ENCODE data around the gene GSTA4.

GSTA4 gene

GRCh38 chr6:52995089-52995912 is at the start of gene GSTA4:
TSS of gene GSTA4 (minus strand) at chr6:52995284. CDS start at chr6:52994243, 1,041 bp downstream.
- DNase-seq: peak; percentile 77 to 85

GRCh38 chr6:53044572-53044971 is 49.5 kb upstream of the GSTA4 start:
- DNase-seq: no peak

- DNase-seq: no peak
Measured at GRCh38 chr6:53044071-53044470, 49.0 kb upstream of the GSTA4 start.

- no peak for DNase-seq
Measured at GRCh38 chr6:53043581-53043980, 48.5 kb upstream of the GSTA4 start.

GRCh38 chr6:53042112-53042511 is 47.0 kb upstream of the GSTA4 start:
- DNase-seq: no peak

- no peak for DNase-seq
Measured at GRCh38 chr6:53041356-53041755, 46.3 kb upstream of the GSTA4 start.

GRCh38 chr6:53038596-53038995 is 43.5 kb upstream of the GSTA4 start:
- no peak for DNase-seq

- no peak for DNase-seq
Measured at GRCh38 chr6:53038141-53038540, 43.1 kb upstream of the GSTA4 start.

- DNase-seq: no peak
Measured at GRCh38 chr6:53035549-53036213, 40.6 kb upstream of the GSTA4 start.

- DNase-seq: no peak
Measured at GRCh38 chr6:53033764-53034163, 38.7 kb upstream of the GSTA4 start.

- no peak for DNase-seq
Measured at GRCh38 chr6:53032849-53033248, 37.8 kb upstream of the GSTA4 start.

- no peak for DNase-seq
Measured at GRCh38 chr6:53031281-53031680, 36.2 kb upstream of the GSTA4 start.

- DNase-seq: no peak
Measured at GRCh38 chr6:53029761-53030160, 34.7 kb upstream of the GSTA4 start.

- DNase-seq: no peak
Measured at GRCh38 chr6:53029257-53029656, 34.2 kb upstream of the GSTA4 start.

- DNase-seq: no peak
Measured at GRCh38 chr6:53028467-53028866, 33.4 kb upstream of the GSTA4 start.

- no peak for DNase-seq
Measured at GRCh38 chr6:53027131-53027718, 32.1 kb upstream of the GSTA4 start.

GRCh38 chr6:53026526-53026925 is 31.4 kb upstream of the GSTA4 start:
- no peak for DNase-seq

- DNase-seq: no peak
Measured at GRCh38 chr6:53023323-53023722, 28.2 kb upstream of the GSTA4 start.

GRCh38 chr6:53020005-53020744 is 25.1 kb upstream of the GSTA4 start:
- DNase-seq: no peak

GRCh38 chr6:53018446-53018845 is 23.4 kb upstream of the GSTA4 start:
- no peak for DNase-seq

GRCh38 chr6:53015486-53015885 is 20.4 kb upstream of the GSTA4 start:
- DNase-seq: no peak

GRCh38 chr6:53014744-53015143 is 19.7 kb upstream of the GSTA4 start:
- no peak for DNase-seq

- no peak for DNase-seq
Measured at GRCh38 chr6:53014063-53014462, 19.0 kb upstream of the GSTA4 start.

Measured in stimulated activated CD4-positive, alpha-beta T cell treated with anti-CD3 and anti-CD28 coated beads, Interleukin-4, amount 100 ng/mL, for 4 hours (primary cell).